Measurements from ENCODE around the gene JAZF1.
A peak's percentile ranks its signal among the peaks of the same experiment; 100 is the strongest.

JAZF1 gene

DNA sequence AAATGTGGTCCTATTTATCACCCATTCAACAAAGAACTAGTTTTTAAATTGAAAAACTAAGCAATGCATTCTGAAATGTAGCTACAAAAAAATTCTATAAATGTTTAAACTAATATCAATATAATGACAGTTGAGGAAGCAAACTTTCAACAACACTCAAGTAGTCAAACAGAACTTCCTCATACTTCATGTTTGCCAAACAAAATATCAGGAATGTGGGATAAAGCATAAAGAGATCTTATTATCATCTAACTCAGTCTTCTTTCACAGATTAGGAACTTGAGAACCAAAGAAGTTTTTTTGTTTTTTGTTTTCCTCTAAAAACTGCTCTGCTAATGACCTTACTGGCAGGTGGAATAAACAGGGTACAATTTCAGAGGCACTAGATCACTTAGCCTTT is 116.2 kb downstream of the JAZF1 start:
- no peak overlapping the region for H3K4me3 ChIP-seq (ENCODE audit: low read depth, low read length)
- DNase-seq (ENCODE audit: low read depth) = no peak

- H3K4me3 ChIP-seq (ENCODE audit: low read depth, low read length) = no peak overlapping the region
- no peak for DNase-seq (ENCODE audit: low read depth)
These were observed 118.2 kb downstream of the JAZF1 start for GRCh38 chr7:28062197-28062991.

- no peak for DNase-seq (ENCODE audit: low read depth)
- H3K4me3 ChIP-seq (ENCODE audit: low read depth, low read length) = no peak overlapping the region
These were observed 118.8 kb downstream of the JAZF1 start for GRCh38 chr7:28061824-28062196.

- no peak for DNase-seq (ENCODE audit: low read depth)
- no peak overlapping the region for H3K4me3 ChIP-seq (ENCODE audit: low read depth, low read length)
These were observed 120.1 kb downstream of the JAZF1 start for GRCh38 chr7:28060371-28060950.

DNA sequence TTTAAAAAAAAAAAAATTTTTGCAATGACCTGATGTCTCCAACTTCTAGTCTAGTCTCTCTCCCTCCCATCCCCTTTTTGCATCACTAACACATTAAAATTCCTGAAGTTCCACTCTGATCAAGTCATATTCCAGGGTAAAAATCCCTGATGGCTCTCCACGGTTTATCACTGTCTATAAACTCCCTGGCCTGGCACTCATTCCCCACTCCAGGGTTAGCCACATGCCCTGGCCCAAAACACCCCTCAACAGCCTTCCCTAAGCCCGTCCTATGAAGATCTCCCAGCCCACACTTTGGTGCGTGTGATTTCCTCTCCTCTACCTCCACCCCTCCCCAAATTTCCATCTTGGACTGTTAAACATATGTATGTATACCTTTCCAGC is 125.4 kb downstream of the JAZF1 start:
- no peak overlapping the region for H3K4me3 ChIP-seq (ENCODE audit: low read depth, low read length)
- no peak for DNase-seq (ENCODE audit: low read depth)

GRCh38 chr7:28054531-28055160 is 125.9 kb downstream of the JAZF1 start:
- no peak for DNase-seq (ENCODE audit: low read depth)
- H3K4me3 ChIP-seq (ENCODE audit: low read depth, low read length) = no peak overlapping the region

DNA sequence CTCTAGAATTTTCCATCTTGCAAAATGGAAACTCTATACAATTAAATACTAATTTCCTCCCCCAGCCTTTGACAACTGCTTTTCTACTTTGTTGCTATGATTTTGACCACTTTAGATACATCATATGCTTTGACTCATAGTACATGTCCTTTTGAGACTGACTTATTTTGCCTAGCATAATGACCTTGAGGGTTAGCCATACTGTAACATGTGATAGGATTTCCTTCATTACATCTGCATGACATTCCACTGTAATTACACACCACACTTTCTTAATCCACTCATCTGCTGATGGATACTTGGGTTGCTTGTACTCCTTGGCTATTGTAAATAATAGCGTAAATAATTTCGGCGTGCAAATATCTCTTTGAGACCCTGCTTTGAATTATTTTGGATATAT is 127.7 kb downstream of the JAZF1 start:
- DNase-seq (ENCODE audit: low read depth) = no peak
- no peak overlapping the region for H3K4me3 ChIP-seq (ENCODE audit: low read depth, low read length)

DNA sequence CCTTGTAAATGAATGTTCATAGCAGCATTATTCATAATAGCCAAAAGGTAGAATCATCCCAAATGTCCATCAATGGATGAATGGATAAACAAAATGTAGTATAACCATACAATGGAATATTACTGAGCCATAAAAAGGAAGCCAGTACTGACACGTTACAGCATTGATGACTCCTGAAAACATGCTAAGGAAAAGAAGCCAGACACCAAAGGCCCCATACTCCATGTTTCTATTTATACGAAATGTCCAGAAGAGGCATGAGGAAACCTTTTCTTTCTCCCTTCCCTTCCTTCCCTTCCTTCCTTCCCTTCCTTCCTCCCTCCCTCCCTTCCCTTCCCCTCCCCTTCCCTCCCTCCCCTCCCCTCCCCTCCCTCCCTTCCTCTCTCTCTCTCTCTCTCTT is 131.9 kb downstream of the JAZF1 start:
- no peak for DNase-seq (ENCODE audit: low read depth)

GRCh38 chr7:28046035-28046434 is 134.6 kb downstream of the JAZF1 start:
- DNase-seq (ENCODE audit: low read depth) = no peak
- H3K4me3 ChIP-seq (ENCODE audit: low read depth, low read length) = no peak overlapping the region

More for the DNA sequence above, 131.9 kb downstream of the JAZF1 start:
- H3K4me3 ChIP-seq (ENCODE audit: low read depth, low read length) = no peak overlapping the region

DNA sequence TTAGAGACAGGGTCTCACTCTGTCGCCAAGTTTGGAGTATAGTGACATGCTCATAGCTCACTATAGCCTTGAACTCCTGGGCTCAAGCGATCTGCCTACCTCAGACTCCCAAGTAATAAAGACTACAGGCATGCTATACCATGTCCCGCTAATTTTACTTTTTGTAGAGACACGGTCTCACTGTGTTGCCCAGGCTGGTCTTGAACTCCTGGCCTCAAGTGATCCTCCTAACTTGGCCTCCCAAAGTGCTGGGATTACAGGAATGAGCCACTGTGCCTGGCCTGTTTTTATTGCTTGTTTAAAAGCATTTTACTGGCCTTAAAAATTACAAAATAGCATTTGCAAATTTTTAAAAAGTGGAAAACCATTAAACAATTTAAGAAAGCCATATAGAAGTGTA is 135.0 kb downstream of the JAZF1 start:
- DNase-seq (ENCODE audit: low read depth) = no peak
- H3K4me3 ChIP-seq (ENCODE audit: low read depth, low read length) = no peak overlapping the region

DNA sequence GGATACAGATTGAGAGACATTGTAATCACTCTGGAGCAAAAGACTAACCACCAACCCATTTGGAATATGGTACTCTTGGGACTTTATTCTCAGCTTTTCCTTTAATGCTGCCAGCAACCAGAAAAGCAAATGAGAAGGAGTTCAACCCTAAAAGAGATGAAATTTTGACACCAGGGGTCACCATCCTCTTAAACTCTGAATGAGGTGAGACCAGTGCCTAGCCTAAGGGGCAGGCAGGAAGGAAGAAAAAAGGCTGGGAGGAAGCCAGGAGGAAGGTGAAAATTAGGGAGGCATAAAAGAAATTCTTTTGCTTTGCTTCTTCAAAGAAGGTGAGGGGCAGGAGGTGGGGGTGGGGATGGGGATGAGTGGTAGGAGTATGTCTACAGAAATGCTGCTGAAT is 135.8 kb downstream of the JAZF1 start:
- H3K4me3 ChIP-seq (ENCODE audit: low read depth, low read length) = no peak overlapping the region
- DNase-seq (ENCODE audit: low read depth) = no peak

DNA sequence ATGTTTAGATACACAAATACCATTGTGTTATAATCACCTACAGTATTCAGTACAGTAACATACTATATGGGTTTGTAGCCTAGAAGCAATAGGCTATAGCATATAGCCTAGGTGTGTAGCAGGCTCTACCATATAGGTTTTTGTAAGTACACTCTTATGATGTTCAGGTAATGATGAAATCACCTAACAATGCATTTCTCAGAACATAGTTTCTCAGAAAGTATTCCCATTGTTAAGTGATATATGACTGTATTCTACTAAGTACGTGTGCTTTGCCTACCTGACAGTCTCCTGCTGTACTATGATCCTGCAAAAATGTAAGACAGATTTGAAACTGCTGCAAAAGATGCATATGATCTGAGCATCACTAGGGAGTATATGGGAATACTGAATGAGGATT is 137.9 kb downstream of the JAZF1 start:
- DNase-seq (ENCODE audit: low read depth) = no peak
- H3K4me3 ChIP-seq (ENCODE audit: low read depth, low read length) = no peak overlapping the region

GRCh38 chr7:28041508-28042314 is 138.9 kb downstream of the JAZF1 start:
- no peak overlapping the region for H3K4me3 ChIP-seq (ENCODE audit: low read depth, low read length)
- peak; percentile 50 for DNase-seq (ENCODE audit: low read depth)

DNA sequence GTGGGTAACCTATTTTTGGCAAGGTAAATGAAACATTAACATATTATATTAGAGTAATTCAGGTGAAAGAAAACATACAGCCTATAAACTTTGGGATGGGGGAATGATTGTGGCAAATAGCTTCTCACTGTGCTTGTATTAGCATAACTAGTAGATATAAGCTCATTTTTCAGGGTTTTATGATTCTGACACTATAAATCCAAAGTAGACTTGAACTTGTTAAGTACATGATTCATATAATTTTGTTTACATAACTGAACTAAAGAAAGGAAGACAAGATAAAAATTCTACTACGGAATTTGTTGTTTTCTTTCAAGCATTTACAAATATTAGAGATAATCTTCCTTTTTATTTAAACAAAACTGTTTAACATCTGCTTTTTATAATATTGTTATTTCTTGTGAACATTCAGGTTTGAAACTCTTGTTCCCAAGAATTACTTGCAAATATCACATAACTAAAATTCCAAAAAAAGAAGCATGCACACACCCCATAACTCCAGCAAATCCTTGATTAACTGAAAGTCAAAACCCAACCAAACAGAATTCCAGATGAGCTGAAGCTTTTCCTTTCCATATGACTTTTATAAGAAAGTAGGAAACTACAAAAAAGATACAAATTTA is 142.3 kb downstream of the JAZF1 start:
- no peak for DNase-seq (ENCODE audit: low read depth)
- no peak overlapping the region for H3K4me3 ChIP-seq (ENCODE audit: low read depth, low read length)

GRCh38 chr7:28037220-28038010 is 143.2 kb downstream of the JAZF1 start:
- DNase-seq (ENCODE audit: low read depth) = peak; percentile 84
- H3K4me3 ChIP-seq (ENCODE audit: low read depth, low read length) = no peak overlapping the region

DNA sequence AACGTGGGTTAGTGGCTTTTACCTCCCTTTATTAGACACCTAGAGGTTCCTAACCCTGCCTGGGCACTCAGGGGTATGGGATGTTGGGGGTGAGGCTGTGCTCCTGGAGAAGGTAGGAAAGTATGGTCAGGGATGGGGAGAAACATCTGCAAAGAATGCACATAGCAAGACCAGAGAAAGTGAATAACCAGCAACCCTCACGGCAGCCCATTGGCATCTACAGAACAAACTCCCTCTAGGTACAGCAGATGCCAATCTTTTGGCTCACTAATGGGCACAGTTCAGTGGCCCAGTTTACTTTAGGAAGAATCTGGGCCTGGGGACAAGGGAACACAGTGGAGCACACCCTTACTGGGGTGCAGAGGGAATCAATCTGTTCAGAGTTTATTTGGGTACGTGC is 143.9 kb downstream of the JAZF1 start:
- peak overlapping the region; percentile 2 for H3K4me3 ChIP-seq (ENCODE audit: low read depth, low read length)
- no peak for DNase-seq (ENCODE audit: low read depth)

DNA sequence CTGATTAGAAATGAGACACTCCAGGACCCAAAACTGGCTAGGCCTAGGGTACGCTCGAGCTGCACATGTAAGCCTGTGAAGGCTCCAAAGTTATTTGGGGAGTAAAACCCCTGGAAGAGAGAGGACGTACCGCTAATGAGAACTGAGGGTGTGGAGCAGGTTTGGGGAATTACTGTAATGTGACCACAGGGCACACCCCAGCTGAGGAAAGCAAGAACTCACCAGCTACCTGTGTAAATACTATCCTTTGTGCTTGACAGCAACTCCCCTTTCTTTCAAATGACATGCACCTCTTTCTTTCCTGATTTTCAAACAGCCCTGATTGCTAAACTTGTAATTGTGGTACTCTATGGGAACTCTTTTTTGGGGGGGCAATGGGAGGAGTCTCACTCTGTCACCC is 147.2 kb downstream of the JAZF1 start:
- no peak overlapping the region for H3K4me3 ChIP-seq (ENCODE audit: low read depth, low read length)
- DNase-seq (ENCODE audit: low read depth) = no peak

DNA sequence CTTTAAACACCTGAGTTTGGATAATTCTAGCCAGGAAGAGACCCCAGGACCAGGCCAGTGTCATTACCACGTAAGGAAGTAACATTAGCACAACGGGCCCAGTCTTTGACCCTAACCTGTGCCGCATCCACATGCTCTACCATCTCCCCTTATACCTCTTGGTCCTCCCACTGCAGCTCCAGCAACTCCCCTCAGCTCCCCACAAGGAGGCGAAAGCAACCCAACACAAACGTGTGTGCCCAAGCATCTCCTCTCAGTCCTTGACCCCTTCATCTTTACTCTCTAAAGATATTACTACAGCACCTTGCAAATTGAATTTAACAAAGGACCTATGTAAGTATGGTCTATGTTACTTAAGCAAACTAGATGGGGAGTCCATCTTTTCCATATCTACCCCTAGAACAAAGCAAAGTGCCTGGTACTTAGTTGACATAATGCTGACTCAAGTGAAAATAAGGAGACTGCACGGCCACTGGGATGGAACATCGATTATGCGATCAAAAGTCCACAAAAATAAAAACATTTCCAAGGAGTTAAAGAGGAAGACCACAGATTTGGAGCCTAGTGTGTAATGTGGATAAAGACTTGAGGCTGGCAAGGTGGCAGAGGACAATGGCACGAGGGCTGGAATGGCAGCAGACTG is 147.7 kb downstream of the JAZF1 start:
- no peak overlapping the region for H3K4me3 ChIP-seq (ENCODE audit: low read depth, low read length)
- no peak for DNase-seq (ENCODE audit: low read depth)

DNA sequence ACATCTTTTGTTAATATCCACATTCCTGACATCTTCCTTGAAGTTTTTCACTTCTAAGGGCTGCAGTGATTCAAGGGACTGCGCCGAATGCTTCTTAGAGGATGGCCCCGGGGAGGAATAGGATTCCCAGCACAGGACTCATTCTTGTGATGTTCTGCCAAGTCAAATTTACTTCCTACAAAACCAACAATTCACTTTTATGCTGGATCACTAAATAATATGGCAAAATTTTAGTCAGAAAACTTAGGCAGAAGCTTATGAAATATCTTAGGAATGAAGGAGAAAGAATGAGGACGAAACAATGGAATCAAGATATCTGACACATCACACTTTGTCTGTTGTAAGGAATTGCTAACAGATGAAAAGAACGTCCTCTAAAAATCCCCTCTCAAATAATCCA is 151.5 kb downstream of the JAZF1 start:
- no peak overlapping the region for H3K4me3 ChIP-seq (ENCODE audit: low read depth, low read length)
- DNase-seq (ENCODE audit: low read depth) = no peak

All from skeletal muscle cell (primary cell).